ENCODE results near the gene C1R. TPM values are rescaled to one million over a fixed set of nuclear protein-coding genes. Genes with fewer than 3 reads are reported as not detected.
"Not testable (repeated sequence)": the region's sequence is repeated elsewhere in the genome, so short reads cannot be mapped to it uniquely, and the experiment has no call there.

Gene C1R
- total RNA-seq, 1 donor from 2014 or later = 3.2 TPM

- Histone ChIP-seq H3K27me3 (ENCODE audit: control insufficient read depth, insufficient read depth, low read length) (no peaks in the 10 kb centered on the region), H3K36me3 (ENCODE audit: control insufficient read depth, insufficient read depth, low read length) (no peaks in the 10 kb centered on the region), H3K4me3 (ENCODE audit: low read depth, low read length) (no peak overlapping the region)
- TF ChIP-seq, protein P1, sequence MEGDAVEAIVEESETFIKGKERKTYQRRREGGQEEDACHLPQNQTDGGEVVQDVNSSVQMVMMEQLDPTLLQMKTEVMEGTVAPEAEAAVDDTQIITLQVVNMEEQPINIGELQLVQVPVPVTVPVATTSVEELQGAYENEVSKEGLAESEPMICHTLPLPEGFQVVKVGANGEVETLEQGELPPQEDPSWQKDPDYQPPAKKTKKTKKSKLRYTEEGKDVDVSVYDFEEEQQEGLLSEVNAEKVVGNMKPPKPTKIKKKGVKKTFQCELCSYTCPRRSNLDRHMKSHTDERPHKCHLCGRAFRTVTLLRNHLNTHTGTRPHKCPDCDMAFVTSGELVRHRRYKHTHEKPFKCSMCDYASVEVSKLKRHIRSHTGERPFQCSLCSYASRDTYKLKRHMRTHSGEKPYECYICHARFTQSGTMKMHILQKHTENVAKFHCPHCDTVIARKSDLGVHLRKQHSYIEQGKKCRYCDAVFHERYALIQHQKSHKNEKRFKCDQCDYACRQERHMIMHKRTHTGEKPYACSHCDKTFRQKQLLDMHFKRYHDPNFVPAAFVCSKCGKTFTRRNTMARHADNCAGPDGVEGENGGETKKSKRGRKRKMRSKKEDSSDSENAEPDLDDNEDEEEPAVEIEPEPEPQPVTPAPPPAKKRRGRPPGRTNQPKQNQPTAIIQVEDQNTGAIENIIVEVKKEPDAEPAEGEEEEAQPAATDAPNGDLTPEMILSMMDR (IDR thresholded peaks at IDR 0.05; ENCODE audit: insufficient read depth, low read length, severe bottlenecking) = no peak
- no peak for DNase-seq (ENCODE audit: low read depth)
- FAIRE-seq = no peak
Measured at GRCh38 chr12:7058163-7058845, 33.9 kb downstream of the C1R start.

DNA sequence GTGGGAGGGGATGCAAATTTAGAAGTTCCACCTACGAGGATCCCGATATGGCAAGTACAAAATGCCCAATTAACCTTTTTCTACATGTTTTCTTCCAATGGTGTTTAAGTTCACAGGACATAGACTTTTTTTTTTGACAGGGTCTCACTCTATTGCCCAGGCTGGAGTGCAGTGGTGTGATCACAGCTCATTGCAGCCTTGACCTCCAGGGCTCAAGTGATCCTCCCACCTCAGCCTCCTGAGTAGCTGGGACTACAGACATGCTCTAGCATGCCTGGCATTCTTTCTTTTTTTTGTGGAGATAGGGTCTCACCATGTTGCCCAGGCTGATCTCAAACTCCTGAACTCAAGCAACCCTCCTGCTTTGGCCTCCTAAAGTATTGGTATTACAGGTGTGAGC is 36.5 kb downstream of the C1R start:
- DNase-seq (ENCODE audit: low read depth); H3K36me3 ChIP-seq (ENCODE audit: control insufficient read depth, insufficient read depth, low read length); FAIRE-seq; H3K4me3 ChIP-seq (ENCODE audit: low read depth, low read length); H3K27me3 ChIP-seq (ENCODE audit: control insufficient read depth, insufficient read depth, low read length): not testable (repeated sequence)

DNA sequence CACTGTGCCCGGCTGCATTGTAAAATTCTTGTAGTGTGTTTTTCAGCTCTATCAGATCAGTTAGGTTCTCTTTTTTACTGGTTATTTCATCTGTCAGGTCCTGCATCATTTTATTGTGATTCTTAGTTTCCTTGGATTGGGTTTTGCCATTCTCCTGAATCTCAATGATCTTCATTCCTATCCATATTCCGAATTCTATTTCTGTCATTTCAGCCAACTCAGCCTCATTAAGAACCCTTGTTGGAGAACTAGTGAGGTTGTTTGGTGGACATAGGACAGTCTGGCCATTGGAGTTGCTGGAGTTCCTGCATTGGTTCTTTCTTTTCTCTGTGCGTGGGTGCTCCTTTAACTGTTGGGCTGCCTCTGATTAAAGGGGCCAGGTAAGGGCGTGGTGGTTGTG is 37.3 kb downstream of the C1R start:
- Histone ChIP-seq H3K4me3 (ENCODE audit: low read depth, low read length) (no peak overlapping the region), H3K36me3 (ENCODE audit: control insufficient read depth, insufficient read depth, low read length) (no peaks in the 10 kb centered on the region), H3K27me3 (ENCODE audit: control insufficient read depth, insufficient read depth, low read length) (no peaks in the 10 kb centered on the region)
- DNase-seq (ENCODE audit: low read depth) (no peak), FAIRE-seq (no peak)
- TF ChIP-seq, protein P1 (IDR thresholded peaks at IDR 0.05; ENCODE audit: insufficient read depth, low read length, severe bottlenecking) = no peak

GRCh38 chr12:7049973-7050372 is 42.3 kb downstream of the C1R start:
- not testable (repeated sequence) for H3K4me3 ChIP-seq (ENCODE audit: low read depth, low read length); DNase-seq (ENCODE audit: low read depth); FAIRE-seq; H3K27me3 ChIP-seq (ENCODE audit: control insufficient read depth, insufficient read depth, low read length); H3K36me3 ChIP-seq (ENCODE audit: control insufficient read depth, insufficient read depth, low read length)

- not testable (repeated sequence) for H3K36me3 ChIP-seq (ENCODE audit: control insufficient read depth, insufficient read depth, low read length); DNase-seq (ENCODE audit: low read depth); FAIRE-seq; H3K27me3 ChIP-seq (ENCODE audit: control insufficient read depth, insufficient read depth, low read length); H3K4me3 ChIP-seq (ENCODE audit: low read depth, low read length)
Measured at GRCh38 chr12:7049445-7049951, 42.7 kb downstream of the C1R start.

DNA sequence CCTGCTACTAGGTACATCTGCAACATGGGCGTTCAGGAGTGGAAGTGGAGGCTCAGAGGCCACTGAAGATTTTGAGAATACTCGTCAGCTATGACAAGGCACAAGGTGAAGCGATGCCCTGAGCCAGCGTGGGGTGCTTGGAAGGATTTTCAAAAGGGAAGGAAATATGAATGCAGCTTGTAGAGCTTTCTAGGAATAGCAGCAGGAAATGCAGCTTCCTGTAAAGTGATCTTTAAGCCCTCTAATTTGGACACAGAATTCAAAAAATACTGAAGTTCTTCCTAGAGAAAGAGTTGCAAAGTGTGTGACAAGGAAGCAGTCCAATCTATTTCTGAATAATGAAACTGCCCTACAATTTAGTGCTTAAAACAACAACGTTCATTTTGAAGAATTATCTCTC is 44.9 kb downstream of the C1R start:
- no peak for FAIRE-seq
- H3K36me3 ChIP-seq (ENCODE audit: control insufficient read depth, insufficient read depth, low read length) = no peaks in the 10 kb centered on the region
- H3K27me3 ChIP-seq (ENCODE audit: control insufficient read depth, insufficient read depth, low read length) = no peaks in the 10 kb centered on the region
- no peak for DNase-seq (ENCODE audit: low read depth)
- TF ChIP-seq, protein P1 (IDR thresholded peaks at IDR 0.05; ENCODE audit: insufficient read depth, low read length, severe bottlenecking) = no peak
- H3K4me3 ChIP-seq (ENCODE audit: low read depth, low read length) = no peak overlapping the region

DNA sequence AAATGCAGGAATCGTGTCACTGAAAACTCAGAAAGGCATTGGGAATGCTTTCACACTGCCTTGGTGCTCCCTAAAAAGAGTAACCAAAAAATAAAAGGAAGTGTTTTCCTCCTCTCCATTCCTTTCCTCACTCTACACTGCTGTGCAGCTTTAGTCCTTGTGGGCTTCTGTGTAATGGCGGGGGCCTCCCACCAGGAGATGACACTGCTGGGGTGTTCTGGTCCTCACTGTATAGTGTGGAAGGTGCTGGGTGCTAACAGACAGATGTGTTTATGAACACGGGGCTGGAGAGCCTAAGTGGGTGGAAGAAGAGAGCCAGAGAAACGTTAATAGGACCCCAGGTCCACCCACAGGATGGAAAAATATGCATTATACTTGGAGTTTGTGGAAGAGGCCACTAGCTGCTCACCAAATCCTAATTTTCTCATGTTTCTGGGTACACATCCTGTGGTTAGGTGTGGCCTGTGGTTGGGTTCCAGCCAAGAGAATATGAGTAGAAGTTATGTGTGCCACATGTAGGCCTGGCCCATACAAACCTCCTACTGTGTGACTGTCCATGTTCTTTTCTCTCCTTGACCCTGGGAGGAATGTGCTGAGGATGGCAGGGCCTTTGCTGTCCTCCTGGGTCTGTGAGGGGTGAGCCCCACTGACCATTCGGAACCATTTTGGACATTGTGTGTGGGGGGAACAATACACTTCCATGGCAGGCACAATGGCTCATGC is 45.7 kb downstream of the C1R start:
- H3K27me3 ChIP-seq (ENCODE audit: control insufficient read depth, insufficient read depth, low read length) = no peaks in the 10 kb centered on the region
- FAIRE-seq (no peak), DNase-seq (ENCODE audit: low read depth) (no peak)
- no peak overlapping the region for H3K4me3 ChIP-seq (ENCODE audit: low read depth, low read length)
- TF ChIP-seq, protein P1 (IDR thresholded peaks at IDR 0.05; ENCODE audit: insufficient read depth, low read length, severe bottlenecking) = no peak
- H3K36me3 ChIP-seq (ENCODE audit: control insufficient read depth, insufficient read depth, low read length) = no peaks in the 10 kb centered on the region

Data from bronchial epithelial cell (primary cell).